HCT116 (cell line): ENCODE data around the gene ZBTB17. TPM values are rescaled to one million over a fixed set of nuclear protein-coding genes. Genes with fewer than 3 reads are reported as not detected.

Experiments used
- ATAC-seq: fragments of 200-7000 bp; cut with Tn5 transposase; 2 replicates; pipeline ENCODE4 v1.9.1; 2020; ENCODE audit warnings: mild to moderate bottlenecking, moderate library complexity
- BruUV-seq: library from RNA; stranded (reverse); fragments of 400-500 nt; replicated peaks from 2 replicates; lab custom pipeline; 2021; lab: Mats Ljungman, UMichigan
- CTCF ChIA-PET: fragments of 300-600 bp; sonication (Branson Sonifier 250); formaldehyde crosslinking; loops from one replicate; lab custom pipeline; 2021; ENCODE audit warnings: antibody characterized with exemption; lab: Charles Lee
- POLR2A ChIA-PET: fragments of 300-600, 350-600 bp; sonication (Branson Sonifier 250); formaldehyde crosslinking; loops from one replicate; lab custom pipeline; 2021; ENCODE audit warnings: antibody characterized with exemption; lab: Charles Lee
- RAD21 ChIA-PET, 2 experiments: fragments of 300-600 bp; sonication (Branson Sonifier 250); formaldehyde crosslinking; loops; one replicate each; lab custom pipeline; 2023; ENCODE audit warnings: low total read pairs in 2 of 2; ENCODE audit not compliant: uncharacterized antibody in 2 of 2, unreplicated experiment in 2 of 2, low non-redundant PET in 1 of 2; lab: Charles Lee
- DNase-seq: peaks from one replicate; pipeline ENCODE4 v3.0.0-alpha.2; 2010; ENCODE audit warnings: low read depth, low spot score
- H2AFZ ChIP-seq: fragments of 200-600 bp; shearing (Covaris generic), sonication (generic); 2 replicates; pipeline ENCODE4 v1.6.1; 2017; ENCODE audit warnings: low read depth, mixed run types, mixed read lengths, antibody characterized with exemption, low read length; ENCODE audit not compliant: poor library complexity, severe bottlenecking
- H3K27ac ChIP-seq: 2 replicates; pipeline ENCODE4 v1.5.1; 2012; ENCODE audit warnings: low read depth, low read length
- H3K27me3 ChIP-seq: fragments of 200-600 bp; sonication (generic); 2 replicates; pipeline ENCODE4 v1.6.1; 2016; ENCODE audit warnings: mixed run types, low read length, mixed read lengths; ENCODE audit not compliant: insufficient read depth
- H3K36me3 ChIP-seq, 2 experiments: fragments of 200-500 bp in 1 of 2; fragments of 200-600 bp in 1 of 2; sonication (Bioruptor generic) in 1 of 2; sonication (generic) in 1 of 2; 2 replicates each; pipeline versions ENCODE4 v1.5.1 to v1.6.1; 2014 to 2016; ENCODE audit warnings: low read length in 2 of 2, inconsistent platforms in 1 of 2, mixed read lengths in 1 of 2, mixed run types in 1 of 2; ENCODE audit not compliant: insufficient read depth in 2 of 2, control insufficient read depth in 1 of 2
- H3K4me1 ChIP-seq, 2 experiments: fragments of 200-600 bp in 1 of 2; sonication (generic) in 1 of 2; 2 replicates each; pipeline versions ENCODE4 v1.5.1 to v1.6.1; 2012 to 2017; ENCODE audit warnings: low read length in 2 of 2, inconsistent platforms in 1 of 2, mild to moderate bottlenecking in 1 of 2, mixed read lengths in 1 of 2, mixed run types in 1 of 2, moderate library complexity in 1 of 2; ENCODE audit not compliant: insufficient read depth in 2 of 2, control insufficient read depth in 1 of 2
- H3K4me2 ChIP-seq: fragments of 200-600 bp; sonication (generic); 2 replicates; pipeline ENCODE4 v1.6.1; 2017; ENCODE audit warnings: mixed run types, low read length, mixed read lengths
- H3K4me3 ChIP-seq, 2 experiments: fragments of 200-600 bp in 1 of 2; sonication (generic) in 1 of 2; replicated peaks in 1 of 2; 2 replicates each; pipeline ENCODE4 v1.5.1; 2011 to 2016; ENCODE audit warnings: low read length in 2 of 2, control low read depth in 1 of 2, low read depth in 1 of 2, mild to moderate bottlenecking in 1 of 2, mixed read lengths in 1 of 2, mixed run types in 1 of 2
- H3K79me2 ChIP-seq: fragments of 200-600 bp; sonication (generic); 2 replicates; pipeline ENCODE4 v1.6.1; 2017; ENCODE audit warnings: mild to moderate bottlenecking, mixed run types, low read length, moderate library complexity, mixed read lengths; ENCODE audit not compliant: insufficient read depth
- H3K9ac ChIP-seq: fragments of 200-600 bp; sonication (generic); 2 replicates; pipeline ENCODE4 v1.6.1; 2016; ENCODE audit warnings: low read length, mixed read lengths
- H3K9me2 ChIP-seq: fragments of 200-600 bp; sonication (generic), shearing (Covaris generic); 2 replicates; pipeline ENCODE4 v1.6.1; 2017; ENCODE audit warnings: mixed run types, mild to moderate bottlenecking, moderate library complexity; ENCODE audit not compliant: insufficient read depth
- H3K9me3 ChIP-seq, 2 experiments: fragments of 200-500 bp in 1 of 2; fragments of 200-600 bp in 1 of 2; sonication (Bioruptor generic) in 1 of 2; sonication (generic) in 1 of 2; 2 replicates each; pipeline ENCODE4 v1.6.1; 2014 to 2017; ENCODE audit warnings: low read length in 2 of 2, mixed read lengths in 2 of 2, inconsistent platforms in 1 of 2, low read depth in 1 of 2, mild to moderate bottlenecking in 1 of 2, mixed run types in 1 of 2, moderate library complexity in 1 of 2; ENCODE audit not compliant: control insufficient read depth in 1 of 2, insufficient read depth in 1 of 2
- H4K20me1 ChIP-seq: fragments of 200-600 bp; sonication (generic), shearing (Covaris generic); 2 replicates; pipeline ENCODE4 v1.6.1; 2017; ENCODE audit warnings: mixed run types, mild to moderate bottlenecking, moderate library complexity; ENCODE audit not compliant: insufficient read depth
- ATF3 ChIP-seq: IDR thresholded peaks from 2 replicates; pipeline ENCODE4 v1.6.1; 2012
- CEBPB ChIP-seq: IDR thresholded peaks from 2 replicates; pipeline ENCODE4 v1.6.1; 2012; ENCODE audit warnings: low read depth
- ELF1 ChIP-seq: IDR thresholded peaks from 2 replicates; pipeline ENCODE4 v1.6.1; 2012; ENCODE audit warnings: low read depth, borderline replicate concordance
- EZH2phosphoT487 ChIP-seq: fragments of 200-600 bp; IDR thresholded peaks from 2 replicates; pipeline ENCODE4 v1.6.1; 2018; ENCODE audit warnings: antibody characterized with exemption, borderline replicate concordance
- FOSL1 ChIP-seq: IDR thresholded peaks from 2 replicates; pipeline ENCODE4 v1.6.1; 2012; ENCODE audit warnings: low read depth
- MAX ChIP-seq: IDR thresholded peaks from 2 replicates; pipeline ENCODE4 v1.6.1; 2012
- POLR2A ChIP-seq: IDR thresholded peaks from 2 replicates; pipeline ENCODE4 v1.7.0; 2011; ENCODE audit warnings: borderline replicate concordance; ENCODE audit not compliant: insufficient read depth, insufficient read length; ENCODE audit errors: extremely low read depth
- POLR2AphosphoS5 ChIP-seq: IDR thresholded peaks from 2 replicates; pipeline ENCODE4 v1.6.1; 2011; ENCODE audit warnings: mild to moderate bottlenecking, low read depth, low read length, moderate library complexity
- REST ChIP-seq: IDR thresholded peaks from 2 replicates; pipeline ENCODE4 v1.6.1; 2012; ENCODE audit warnings: low read depth
- SIN3A ChIP-seq: IDR thresholded peaks from 2 replicates; pipeline ENCODE4 v1.6.1; 2012; ENCODE audit warnings: low read depth
- SP1 ChIP-seq: IDR thresholded peaks from 2 replicates; pipeline ENCODE4 v1.6.1; 2012; ENCODE audit warnings: low read depth
- YY1 ChIP-seq: IDR thresholded peaks from 2 replicates; pipeline ENCODE4 v1.6.1; 2011; ENCODE audit warnings: low read length, low read depth, moderate library complexity, mild to moderate bottlenecking; ENCODE audit not compliant: insufficient replicate concordance; ENCODE audit errors: extremely low read depth
- ZBTB33 ChIP-seq: IDR thresholded peaks from 2 replicates; pipeline ENCODE4 v1.6.1; 2011; ENCODE audit warnings: mild to moderate bottlenecking, low read length, moderate library complexity; ENCODE audit not compliant: insufficient replicate concordance; ENCODE audit errors: extremely low read depth
- ZFX ChIP-seq: fragments of 450-650 bp; IDR thresholded peaks from 2 replicates; pipeline ENCODE4 v1.6.1; 2017
- ZNF274 ChIP-seq: fragments of 200-500 bp; sonication (Bioruptor generic); IDR thresholded peaks from 2 replicates; pipeline ENCODE4 v1.6.1; 2014; ENCODE audit warnings: mild to moderate bottlenecking, low read depth, low read length, inconsistent platforms
- intact Hi-C: fragments of 100-400 bp; cut with micrococcal nuclease; formaldehyde crosslinking; loops from 2 replicates; pipeline ENCODE4 v1.10.0; 2022
- total RNA-seq: library from RNA; stranded (reverse); gene quantifications from one replicate; pipeline ENCODE4 v1.2.1, GENCODE V29; 2021; ENCODE audit not compliant: unreplicated experiment
- TF ChIP-seq, protein P1 (sequence below), 3 experiments: fragments of 200-600 bp in 1 of 3; sonication (generic) in 1 of 3; IDR thresholded peaks in 2 of 3; conservative IDR thresholded peaks in 1 of 3; 2 replicates each; pipeline ENCODE4 v1.5.1; 2012 to 2017; ENCODE audit warnings: low read depth in 2 of 3, low read length in 2 of 3, antibody characterized with exemption in 1 of 3, borderline replicate concordance in 1 of 3, control low read depth in 1 of 3, mild to moderate bottlenecking in 1 of 3, mixed read lengths in 1 of 3, mixed run types in 1 of 3, moderate library complexity in 1 of 3; ENCODE audit not compliant: insufficient read depth in 1 of 3

The ZBTB17 gene
- total RNA-seq, 1 experiment from 2014 or later, result 31.6 TPM

DNA sequence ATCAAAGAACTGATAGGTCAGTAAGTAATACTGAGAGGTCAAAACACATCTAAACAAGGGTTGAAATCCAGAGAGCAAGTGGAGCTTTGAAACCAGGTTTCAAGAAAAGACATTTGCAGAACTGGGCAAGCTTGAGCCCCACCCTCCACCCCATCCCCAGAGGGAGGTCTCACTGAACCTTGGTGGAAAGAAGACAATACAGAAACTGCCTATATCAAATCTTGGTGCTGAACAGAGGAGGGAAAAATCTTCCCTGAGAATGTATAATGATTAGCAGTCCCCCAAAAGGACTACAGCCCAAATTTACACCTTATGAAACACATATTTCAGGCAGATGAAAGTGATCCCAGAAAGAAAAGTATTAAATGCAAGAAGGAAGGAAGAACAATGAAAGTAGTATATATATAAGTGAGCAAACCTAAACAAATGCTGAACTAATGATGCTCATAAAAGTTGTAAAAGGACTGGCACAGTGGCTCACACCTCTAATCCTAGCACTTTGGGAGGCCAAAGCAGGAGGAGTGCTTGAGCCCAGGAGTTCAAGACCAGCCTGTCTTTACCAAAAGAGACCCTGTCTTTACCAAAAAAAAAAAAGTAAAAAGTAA is 12.4 kb downstream of the ZBTB17 start (continued):
- no peak for TF ChIP-seq ZBTB33

DNA sequence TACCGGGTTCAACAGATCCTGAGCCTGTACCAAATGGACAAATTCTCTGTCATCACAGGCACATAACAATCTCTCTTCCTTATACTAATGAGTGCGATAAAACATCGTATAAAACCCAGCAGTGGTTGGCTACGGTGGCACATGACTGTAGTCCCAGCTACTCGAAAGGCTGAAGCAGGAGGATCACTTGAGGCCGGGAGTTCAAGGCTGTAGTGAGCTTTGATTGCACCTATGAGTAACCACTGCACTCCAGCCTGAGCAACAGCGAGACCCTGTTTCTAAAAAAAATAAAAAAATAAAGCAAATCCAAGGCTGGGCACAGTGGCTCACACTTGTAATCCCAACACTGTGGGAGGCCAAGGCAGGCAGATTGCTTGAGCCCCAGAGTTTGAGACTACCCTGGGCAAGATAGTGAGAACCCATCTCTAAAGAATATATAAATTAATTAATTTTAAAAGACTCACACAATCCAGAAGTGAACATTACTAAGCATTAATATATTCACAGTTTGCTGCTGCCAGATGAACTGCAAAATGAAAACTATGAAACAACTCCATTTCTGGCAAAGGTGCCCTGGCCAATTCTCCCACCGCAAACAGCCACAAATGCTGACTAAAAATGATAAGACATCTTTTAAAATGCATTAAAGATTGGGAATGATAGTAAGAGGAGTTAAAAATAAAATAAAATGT is 13.1 kb downstream of the ZBTB17 start:
- ChIA-PET POLR2A (no interaction called here), CTCF (no interaction called here), RAD21 (no interaction called here)
- no peak overlapping the region for H3K4me2 ChIP-seq
- DNase-seq (no peak), ATAC-seq (no peak)
- intact Hi-C loops, result no loop called here
- H3K9me2 ChIP-seq, result no peaks in the 10 kb centered on the region
- H3K4me1 ChIP-seq, result no peaks in the 10 kb centered on the region
- no peak overlapping the region for H3K4me3 ChIP-seq
- no peaks in the 10 kb centered on the region for H3K9me3 ChIP-seq
- no peak overlapping the region for H2AFZ ChIP-seq
- H3K27ac ChIP-seq, result no peak overlapping the region
- no TSS peak for BruUV-seq
- no peaks in the 10 kb centered on the region for H3K36me3 ChIP-seq
- H3K79me2 ChIP-seq, result peaks cover 46% of the 10 kb centered on the region
- H4K20me1 ChIP-seq, result no peaks in the 10 kb centered on the region
- H3K27me3 ChIP-seq, result no peaks in the 10 kb centered on the region
- TF ChIP-seq EZH2phosphoT487 (no peak), REST (no peak), MAX (no peak), POLR2AphosphoS5 (no peak), ZNF274 (no peak), POLR2A (no peak), ELF1 (no peak), SIN3A (no peak), YY1 (no peak), ZFX (no peak), ATF3 (no peak), CEBPB (no peak), FOSL1 (no peak), SP1 (no peak)
- TF ChIP-seq, protein P1, sequence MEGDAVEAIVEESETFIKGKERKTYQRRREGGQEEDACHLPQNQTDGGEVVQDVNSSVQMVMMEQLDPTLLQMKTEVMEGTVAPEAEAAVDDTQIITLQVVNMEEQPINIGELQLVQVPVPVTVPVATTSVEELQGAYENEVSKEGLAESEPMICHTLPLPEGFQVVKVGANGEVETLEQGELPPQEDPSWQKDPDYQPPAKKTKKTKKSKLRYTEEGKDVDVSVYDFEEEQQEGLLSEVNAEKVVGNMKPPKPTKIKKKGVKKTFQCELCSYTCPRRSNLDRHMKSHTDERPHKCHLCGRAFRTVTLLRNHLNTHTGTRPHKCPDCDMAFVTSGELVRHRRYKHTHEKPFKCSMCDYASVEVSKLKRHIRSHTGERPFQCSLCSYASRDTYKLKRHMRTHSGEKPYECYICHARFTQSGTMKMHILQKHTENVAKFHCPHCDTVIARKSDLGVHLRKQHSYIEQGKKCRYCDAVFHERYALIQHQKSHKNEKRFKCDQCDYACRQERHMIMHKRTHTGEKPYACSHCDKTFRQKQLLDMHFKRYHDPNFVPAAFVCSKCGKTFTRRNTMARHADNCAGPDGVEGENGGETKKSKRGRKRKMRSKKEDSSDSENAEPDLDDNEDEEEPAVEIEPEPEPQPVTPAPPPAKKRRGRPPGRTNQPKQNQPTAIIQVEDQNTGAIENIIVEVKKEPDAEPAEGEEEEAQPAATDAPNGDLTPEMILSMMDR (IDR thresholded peaks at IDR 0.05 in 2 of 3, conservative IDR thresholded peaks at IDR 0.05 in 1 of 3; ENCODE audit: borderline replicate concordance in 1 of 3, insufficient read depth in 1 of 3, low read depth in 2 of 3, low read length in 2 of 3), result no peak
- no peak overlapping the region for H3K9ac ChIP-seq
